Measurements from ENCODE around the gene TIMP3.

The TIMP3 gene

GRCh38 chr22:32830957-32831356, 29.5 kb downstream of the TIMP3 start:
- no peak for DNase-seq

- DNase-seq = no peak
Measured at GRCh38 chr22:32831584-32831983, 30.1 kb downstream of the TIMP3 start.

GRCh38 chr22:32832174-32832573, 30.7 kb downstream of the TIMP3 start:
- DNase-seq = no peak

GRCh38 chr22:32836280-32837123, 35.0 kb downstream of the TIMP3 start:
- DNase-seq = peak; percentile 30 to 44 (median 33)

- no peak for DNase-seq
Measured at GRCh38 chr22:32837142-32837541, 35.6 kb downstream of the TIMP3 start.

GRCh38 chr22:32837803-32838202, 36.3 kb downstream of the TIMP3 start:
- no peak for DNase-seq

GRCh38 chr22:32839831-32840584, 38.5 kb downstream of the TIMP3 start:
- no peak for DNase-seq

- no peak for DNase-seq
Measured at GRCh38 chr22:32841175-32841574, 39.7 kb downstream of the TIMP3 start.

GRCh38 chr22:32842486-32842885, 41.0 kb downstream of the TIMP3 start:
- no peak for DNase-seq

GRCh38 chr22:32843300-32843699, 41.8 kb downstream of the TIMP3 start:
- no peak for DNase-seq

GRCh38 chr22:32844251-32844650, 42.7 kb downstream of the TIMP3 start:
- DNase-seq = no peak

- no peak for DNase-seq
Measured at GRCh38 chr22:32846780-32847491, 45.4 kb downstream of the TIMP3 start.

- DNase-seq = no peak
Measured at GRCh38 chr22:32848226-32848625, 46.7 kb downstream of the TIMP3 start.

- no peak for DNase-seq
Measured at GRCh38 chr22:32849501-32849900, 48.0 kb downstream of the TIMP3 start.

- no peak for DNase-seq
Measured at GRCh38 chr22:32850157-32850556, 48.7 kb downstream of the TIMP3 start.

- no peak for DNase-seq
Measured at GRCh38 chr22:32850591-32851517, 49.3 kb downstream of the TIMP3 start.

GRCh38 chr22:32852395-32853251, 51.1 kb downstream of the TIMP3 start:
- no peak for DNase-seq

GRCh38 chr22:32853662-32854061, 52.2 kb downstream of the TIMP3 start:
- DNase-seq = no peak

GRCh38 chr22:32854351-32854804, 52.9 kb downstream of the TIMP3 start:
- no peak for DNase-seq

GRCh38 chr22:32855045-32855756, 53.7 kb downstream of the TIMP3 start:
- no peak for DNase-seq

Measured in suppressor macrophage treated with lipopolysaccharide for 1 hour (primary cell).